ENCODE results near the gene NXPE3. TPM values are rescaled to one million over a fixed set of nuclear protein-coding genes. Genes with fewer than 3 reads are reported as not detected.
A peak's percentile ranks its signal among the peaks of the same experiment; 100 is the strongest.

NXPE3 gene
- total and polyA plus RNA-seq, 9 of the 15 experiments (the other 6 are each of a cell fraction or from before 2014, with no cell fraction given) = 0.25 to 2.5 (median 0.95) TPM

- no peak for TF ChIP-seq ZNF830 (CRISPR knock-in tag; IDR thresholded peaks at IDR 0.05)
- no peak for TF ChIP-seq NR2C2 (CRISPR knock-in tag; IDR thresholded peaks at IDR 0.05)
- TF ChIP-seq NR2C2 (tag; IDR thresholded peaks at IDR 0.05) = no peak
- TF ChIP-seq IRF2 (CRISPR knock-in tag; IDR thresholded peaks at IDR 0.05) = no peak
- no peak for TF ChIP-seq PRDM10 (IDR thresholded peaks at IDR 0.05; ENCODE audit: partially characterized antibody)
- TF ChIP-seq MTA3 (IDR thresholded peaks at IDR 0.05; ENCODE audit: borderline replicate concordance) = no peak
- TF ChIP-seq SIN3B (IDR thresholded peaks at IDR 0.05; ENCODE audit: low read depth) = no peak
- TF ChIP-seq ZFPM2 (CRISPR knock-in tag; IDR thresholded peaks at IDR 0.05) = no peak
- TF ChIP-seq MCM7 (IDR thresholded peaks at IDR 0.05) = no peak
- TF ChIP-seq MXI1 (IDR thresholded peaks at IDR 0.05; ENCODE audit: low read depth, low read length) = no peak
- no peak for TF ChIP-seq CEBPB (tag; IDR thresholded peaks at IDR 0.05)
- no peak for TF ChIP-seq NR4A1 (CRISPR knock-in tag; IDR thresholded peaks at IDR 0.05)
- no peak for TF ChIP-seq NR4A1 (tag; IDR thresholded peaks at IDR 0.05)
- TF ChIP-seq USF2 (CRISPR knock-in tag; IDR thresholded peaks at IDR 0.05) = no peak
- TF ChIP-seq TBL1XR1 (IDR thresholded peaks at IDR 0.05; ENCODE audit: low read length in 2 of 2) = no peak
- no peak for TF ChIP-seq ZNF263 (CRISPR knock-in tag; IDR thresholded peaks at IDR 0.05; ENCODE audit: borderline replicate concordance)
- no peak for TF ChIP-seq DNMT1 (IDR thresholded peaks at IDR 0.05)
- TF ChIP-seq TCF3 (CRISPR knock-in tag; IDR thresholded peaks at IDR 0.05) = no peak
- ATAC-seq = no peak
- WGBS (ENCODE audit: insufficient coverage, low coverage, missing lambda C conversion rate) = 67% methylated on average over 3 of the region's 3 CpGs
- POLR2A ChIA-PET = interaction anchor here (0.6 to 2.2 kb wide), 3 partner anchors 20 to 360 kb away, joined by 3 to 16 read pairs (median 9); no protein-coding TSS in a partner anchor
- Histone ChIP-seq H3K4me1 (replicated peaks in 1 of 2; ENCODE audit: control insufficient read depth in 2 of 2, insufficient read depth in 2 of 2, low read length in 2 of 2) (peaks cover 8 to 10% of the 10 kb centered on the region in 2 experiments; a peak in 3 of 5 replicates), H3K9me1 (ENCODE audit: control insufficient read depth, insufficient read depth, low read length) (no peaks in the 10 kb centered on the region), H3K4me2 (ENCODE audit: insufficient read depth, low read length) (0 out of 2 replicates have a peak overlapping the region, but pooled peaks have one; percentile 69), H3K27me3 (ENCODE audit: control insufficient read depth in 2 of 2, insufficient read depth in 2 of 2, low read length in 2 of 2) (no peaks in the 10 kb centered on the region), H3K36me3 (ENCODE audit: control insufficient read depth, insufficient read depth, low read length) (peaks cover 17% of the 10 kb centered on the region), H4K20me1 (replicated peaks; ENCODE audit: control insufficient read depth, insufficient read depth, low read length) (peaks cover 6% of the 10 kb centered on the region; the same call in 1 of the 2 replicates), H3K9me3 (replicated peaks; ENCODE audit: control insufficient read depth, insufficient read depth, low read depth, low read length) (no peaks in the 10 kb centered on the region), H3K4me3 (no peak overlapping the region), H3K9ac (ENCODE audit: insufficient read depth in 1 of 2, low read depth in 2 of 2, low read length in 2 of 2) (peak overlapping the region in 1 of 2 experiments; percentile 73; a peak in 2 of 4 replicates), H3K27ac (ENCODE audit: extremely low read depth, low read depth, low read length) (peak overlapping the region; percentile 74; the same call in 1 of the 3 replicates), H2AFZ (ENCODE audit: low read depth, low read length) (peak overlapping the region; percentile 90), H3K79me2 (ENCODE audit: control insufficient read depth, insufficient read depth, low read length) (peaks cover 25% of the 10 kb centered on the region)
- no TSS peak for BruUV-seq (replicated peaks)
- FAIRE-seq = no peak
- in situ Hi-C loops (cut with MboI) = no loop called here
- no peak for DNase-seq (ENCODE audit: extremely low read depth in 1 of 4, low spot score in 3 of 4)
- CTCF ChIA-PET (ENCODE audit: low intra/inter-chr PET ratio) = no interaction called here
- intact Hi-C loops (cut with micrococcal nuclease) = no loop called here
These were observed 69.3 kb downstream of the NXPE3 start for GRCh38 chr3:101848326-101848725.

Data from K562 (cell line).